HepG2 (cell line): Measurements from ENCODE around the gene HADHA. TPM values are rescaled to one million over a fixed set of nuclear protein-coding genes. Genes with fewer than 3 reads are reported as not detected.

Experiments
- CREB1 ChIP-seq, 2 experiments: fragments of 450-650 bp in 1 of 2; IDR thresholded peaks; 2 replicates each; pipeline ENCODE4 v1.6.1; 2016 to 2017; ENCODE audit warnings: control low read depth in 1 of 2, mild to moderate bottlenecking in 1 of 2, missing compliant biosample characterization in 1 of 2, missing genetic modification characterization in 1 of 2
- FOXA3 ChIP-seq: IDR thresholded peaks from 2 replicates; pipeline ENCODE4 v1.6.1; 2016; ENCODE audit warnings: missing genetic modification reagents, missing compliant biosample characterization
- FOXM1 ChIP-seq: sonication (generic); formaldehyde crosslinking; IDR thresholded peaks from 2 replicates; pipeline ENCODE4 v1.5.0; 2020; ENCODE audit warnings: missing genetic modification reagents
- FOXO1 ChIP-seq: sonication (generic); formaldehyde crosslinking; IDR thresholded peaks from 2 replicates; pipeline ENCODE4 v1.4.0; 2020; ENCODE audit warnings: missing genetic modification reagents
- FOXP4 ChIP-seq: sonication (generic); formaldehyde crosslinking; IDR thresholded peaks from 2 replicates; pipeline ENCODE4 v1.4.0; 2020; ENCODE audit warnings: missing genetic modification reagents
- HDAC1 ChIP-seq: sonication (generic); formaldehyde crosslinking; IDR thresholded peaks from 2 replicates; pipeline ENCODE4 v1.5.1; 2020; ENCODE audit warnings: mild to moderate bottlenecking, missing genetic modification reagents
- MAFK ChIP-seq, 2 experiments: IDR thresholded peaks in 1 of 2; conservative IDR thresholded peaks in 1 of 2; 2 replicates each; pipeline ENCODE4 v1.6.1; 2011; ENCODE audit warnings: improper control_type of control experiment in 2 of 2, low read length in 2 of 2
- MEIS1 ChIP-seq: sonication (generic); formaldehyde crosslinking; IDR thresholded peaks from 2 replicates; pipeline ENCODE4 v1.9.0; 2021; ENCODE audit warnings: mild to moderate bottlenecking, missing genetic modification reagents, moderate library complexity, borderline replicate concordance
- NR1H2 ChIP-seq: sonication (generic); formaldehyde crosslinking; IDR thresholded peaks from 2 replicates; pipeline ENCODE4 v1.8.1; 2022; ENCODE audit warnings: low read depth, missing genetic modification reagents, borderline replicate concordance
- PHF20 ChIP-seq: sonication (generic); formaldehyde crosslinking; IDR thresholded peaks from 2 replicates; pipeline ENCODE4 v1.5.0; 2020; ENCODE audit warnings: mild to moderate bottlenecking, missing genetic modification reagents
- SAP130 ChIP-seq: IDR thresholded peaks from 2 replicates; pipeline ENCODE4 v1.6.1; 2016; ENCODE audit warnings: low read depth
- SOX6 ChIP-seq, 2 experiments: fragments of 450-650 bp in 1 of 2; sonication (generic) in 1 of 2; formaldehyde crosslinking in 1 of 2; IDR thresholded peaks; 2 replicates each; pipeline versions ENCODE4 v1.4.0 to v1.6.1; 2017 to 2020; ENCODE audit warnings: antibody characterized with exemption in 1 of 2, mild to moderate bottlenecking in 1 of 2, missing genetic modification reagents in 1 of 2
- ZNF232 ChIP-seq: sonication (generic); formaldehyde crosslinking; IDR thresholded peaks from 2 replicates; pipeline ENCODE4 v1.4.0; 2020; ENCODE audit warnings: missing genetic modification reagents, borderline replicate concordance
- ZNF343 ChIP-seq: sonication (generic); formaldehyde crosslinking; IDR thresholded peaks from 2 replicates; pipeline ENCODE4 v1.4.0; 2020; ENCODE audit warnings: mild to moderate bottlenecking, missing genetic modification reagents
- ZNF44 ChIP-seq: sonication (generic); formaldehyde crosslinking; IDR thresholded peaks from 2 replicates; pipeline ENCODE4 v1.5.1; 2020; ENCODE audit warnings: mild to moderate bottlenecking, missing genetic modification reagents
- ZNF639 ChIP-seq: conservative IDR thresholded peaks from 2 replicates; pipeline ENCODE4 v1.6.1; 2018; ENCODE audit warnings: missing genetic modification reagents
- ZNF644 ChIP-seq: IDR thresholded peaks from 2 replicates; pipeline ENCODE4 v1.6.1; 2016; ENCODE audit warnings: low read depth
- ZNF75D ChIP-seq: sonication (generic); formaldehyde crosslinking; IDR thresholded peaks from 2 replicates; pipeline ENCODE4 v1.8.1; 2023; ENCODE audit warnings: missing genetic modification reagents, mild to moderate bottlenecking, borderline replicate concordance
- ZNF879 ChIP-seq: sonication (generic); formaldehyde crosslinking; IDR thresholded peaks from 2 replicates; pipeline ENCODE4 v1.8.1; 2023; ENCODE audit warnings: missing genetic modification reagents
- ZZZ3 ChIP-seq: sonication (generic); formaldehyde crosslinking; IDR thresholded peaks from 2 replicates; pipeline ENCODE4 v1.4.0; 2020; ENCODE audit warnings: missing genetic modification reagents, mild to moderate bottlenecking, borderline replicate concordance
- polyA plus RNA-seq, 8 experiments: library from polyadenylated mRNA; depleted of rRNA in 3 of 8; stranded (reverse) in 7 of 8; unstranded in 1 of 8; fragments of >200 nt; fragmentation: Illumina TruSeq in 4 of 8; extraction: Trizol in 4 of 8; gene quantifications; 2 replicates each; pipeline versions ENCODE4 v1.2.1 to v1.2.3, GENCODE V29; 2011 to 2016; ENCODE audit warnings: low read depth in 4 of 8, missing spikeins in 1 of 8, mixed read lengths in 1 of 8; ENCODE audit not compliant: insufficient read depth in 1 of 8
- total RNA-seq, 5 experiments: library from RNA; depleted of rRNA; stranded (reverse); fragments of >200 nt; fragmentation: Illumina TruSeq; extraction: Trizol; gene quantifications; 2 replicates each; pipeline ENCODE4 v1.2.3, GENCODE V29; 2016; ENCODE audit warnings: low read depth in 1 of 5
- TF ChIP-seq, protein P1 (sequence below): sonication (generic); formaldehyde crosslinking; IDR thresholded peaks from 2 replicates; pipeline ENCODE4 v1.5.0; 2020; ENCODE audit warnings: missing genetic modification reagents
- TF ChIP-seq, protein P2 (sequence below): sonication (generic); formaldehyde crosslinking; IDR thresholded peaks from 2 replicates; pipeline ENCODE4 v1.4.0; 2020; ENCODE audit warnings: missing genetic modification reagents

HADHA gene
- total and polyA plus RNA-seq, 2 of the 13 experiments (the other 11 are each of a cell fraction or from before 2014, with no cell fraction given): 102 to 270 TPM

DNA sequence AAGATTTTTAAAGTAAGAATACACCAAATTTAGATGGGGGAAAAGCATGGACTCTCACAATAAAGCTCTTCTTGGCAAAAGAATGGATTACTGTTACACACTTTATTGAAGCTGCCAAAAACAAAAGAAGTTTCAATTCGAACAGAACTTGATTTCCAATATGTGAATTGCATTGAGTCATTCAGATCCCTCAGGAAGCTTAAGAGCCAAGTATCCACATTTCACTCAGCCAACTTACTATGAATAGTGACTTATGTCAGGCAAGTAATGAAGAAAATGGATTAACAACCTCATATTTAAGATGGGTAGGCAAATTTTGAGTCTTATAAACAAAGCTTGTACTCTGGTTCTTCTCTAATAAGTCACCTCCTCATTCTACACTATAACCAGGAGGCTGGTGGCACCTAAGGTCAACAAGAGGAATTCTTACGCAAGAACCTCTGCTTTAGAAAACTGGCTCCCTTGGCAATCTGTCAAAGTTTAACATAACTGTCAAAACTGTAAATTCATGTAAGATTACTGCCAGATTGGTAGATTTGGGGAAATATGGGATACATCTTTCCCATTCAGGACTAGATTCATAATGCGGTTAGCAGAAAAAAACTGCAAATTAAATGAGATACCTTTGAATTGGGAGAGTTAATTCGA lies 6.0 kb downstream of the HADHA start (continued):
- TF ChIP-seq FOXP4 (CRISPR knock-in tag) (peak; percentile 41; the same call in 1 of the 2 replicates), ZNF343 (CRISPR knock-in tag) (no peak), SOX6 (IDR thresholded peaks at IDR 0.05) (no peak), SOX6 (CRISPR knock-in tag; IDR thresholded peaks at IDR 0.05) (peak; percentile 49; the same call in 1 of the 2 replicates), NR1H2 (CRISPR knock-in tag) (no peak), ZNF644 (peak; percentile 73; the same call in 1 of the 2 replicates), SAP130 (CRISPR knock-in tag) (peak; percentile 89), FOXM1 (CRISPR knock-in tag) (no peak), FOXO1 (CRISPR knock-in tag) (peak; percentile 64), FOXA3 (CRISPR knock-in tag) (peak; percentile 92), CREB1 (IDR thresholded peaks at IDR 0.05) (no peak), CREB1 (CRISPR knock-in tag; IDR thresholded peaks at IDR 0.05) (peak; percentile 45; the same call in 1 of the 2 replicates), ZNF75D (CRISPR knock-in tag) (no peak), HDAC1 (CRISPR knock-in tag) (peak; percentile 65), ZNF639 (CRISPR knock-in tag) (no peak), MEIS1 (0 out of 2 replicates have a peak, but pooled peaks have one; percentile 43), PHF20 (CRISPR knock-in tag) (no peak), ZNF44 (CRISPR knock-in tag) (no peak), ZNF879 (no peak), ZNF232 (no peak), MAFK (conservative IDR thresholded peaks at IDR 0.05 in 1 of 2, IDR thresholded peaks at IDR 0.05 in 1 of 2; ENCODE audit: low read length in 2 of 2) (no peak), ZZZ3 (no peak)
- TF ChIP-seq, protein P1, sequence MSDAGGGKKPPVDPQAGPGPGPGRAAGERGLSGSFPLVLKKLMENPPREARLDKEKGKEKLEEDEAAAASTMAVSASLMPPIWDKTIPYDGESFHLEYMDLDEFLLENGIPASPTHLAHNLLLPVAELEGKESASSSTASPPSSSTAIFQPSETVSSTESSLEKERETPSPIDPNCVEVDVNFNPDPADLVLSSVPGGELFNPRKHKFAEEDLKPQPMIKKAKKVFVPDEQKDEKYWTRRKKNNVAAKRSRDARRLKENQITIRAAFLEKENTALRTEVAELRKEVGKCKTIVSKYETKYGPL (CRISPR knock-in tag): no peak
- TF ChIP-seq, protein P2, sequence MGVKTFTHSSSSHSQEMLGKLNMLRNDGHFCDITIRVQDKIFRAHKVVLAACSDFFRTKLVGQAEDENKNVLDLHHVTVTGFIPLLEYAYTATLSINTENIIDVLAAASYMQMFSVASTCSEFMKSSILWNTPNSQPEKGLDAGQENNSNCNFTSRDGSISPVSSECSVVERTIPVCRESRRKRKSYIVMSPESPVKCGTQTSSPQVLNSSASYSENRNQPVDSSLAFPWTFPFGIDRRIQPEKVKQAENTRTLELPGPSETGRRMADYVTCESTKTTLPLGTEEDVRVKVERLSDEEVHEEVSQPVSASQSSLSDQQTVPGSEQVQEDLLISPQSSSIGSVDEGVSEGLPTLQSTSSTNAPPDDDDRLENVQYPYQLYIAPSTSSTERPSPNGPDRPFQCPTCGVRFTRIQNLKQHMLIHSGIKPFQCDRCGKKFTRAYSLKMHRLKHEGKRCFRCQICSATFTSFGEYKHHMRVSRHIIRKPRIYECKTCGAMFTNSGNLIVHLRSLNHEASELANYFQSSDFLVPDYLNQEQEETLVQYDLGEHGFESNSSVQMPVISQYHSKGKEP: no peak
